HEK293 (cell line): Measurements from ENCODE around the gene TCEA2.

Experiments
- CTCF ChIA-PET: fragments of 350-600 bp; formaldehyde crosslinking; extraction: SDS; loops from one replicate; lab custom pipeline; 2021; ENCODE audit warnings: antibody characterized with exemption; lab: Yijun Ruan, JAX
- POLR2A ChIA-PET: fragments of 300-600 bp; formaldehyde crosslinking; extraction: SDS; loops from one replicate; lab custom pipeline; 2020; ENCODE audit warnings: antibody characterized with exemption, inconsistent platforms; lab: Yijun Ruan, JAX
- H3K27ac ChIP-seq: fragments of 200-500 bp; sonication (Bioruptor generic); 2 replicates; pipeline ENCODE4 v1.5.1; 2014; ENCODE audit warnings: low read depth, low read length, control low read depth, inconsistent platforms; ENCODE audit errors: extremely low read depth
- H3K36me3 ChIP-seq, 2 experiments: fragments of 200-500 bp in 1 of 2; sonication (Bioruptor generic) in 1 of 2; 1 replicate in 1 of 2; 2 replicates in 1 of 2; pipeline ENCODE4 v1.5.1; 2014 to 2017; ENCODE audit warnings: inconsistent platforms in 2 of 2, low read length in 2 of 2; ENCODE audit not compliant: control insufficient read depth in 2 of 2, insufficient read depth in 1 of 2
- H3K4me1 ChIP-seq: fragments of 200-500 bp; sonication (Bioruptor generic); 2 replicates; pipeline ENCODE4 v1.5.1; 2014; ENCODE audit warnings: mild to moderate bottlenecking, low read length, inconsistent platforms; ENCODE audit not compliant: control insufficient read depth, insufficient read depth
- H3K4me3 ChIP-seq: 2 replicates; pipeline ENCODE4 v1.5.1; 2011; ENCODE audit warnings: low read depth, mild to moderate bottlenecking, control low read depth, low read length, moderate library complexity
- H3K9me3 ChIP-seq: fragments of 200-500 bp; sonication (Bioruptor generic); 2 replicates; pipeline ENCODE4 v1.5.1; 2014; ENCODE audit warnings: low read depth, low read length, inconsistent platforms; ENCODE audit not compliant: control insufficient read depth, insufficient read depth
- GLIS1 ChIP-seq: fragments of 450-650 bp; formaldehyde crosslinking; IDR thresholded peaks from 2 replicates; pipeline ENCODE4 v1.5.1; 2016; ENCODE audit warnings: missing biosample characterization, missing genetic modification characterization
- TRIM28 ChIP-seq: IDR thresholded peaks from 2 replicates; pipeline ENCODE4 v1.6.1; 2011; ENCODE audit warnings: low read length, control low read depth, borderline replicate concordance
- ZFP37 ChIP-seq: fragments of 450-650 bp; formaldehyde crosslinking; IDR thresholded peaks from 2 replicates; pipeline ENCODE4 v1.5.1; 2016; ENCODE audit warnings: missing biosample characterization, missing genetic modification characterization
- ZNF600 ChIP-seq: fragments of 450-650 bp; formaldehyde crosslinking; IDR thresholded peaks from 2 replicates; pipeline ENCODE4 v1.5.1; 2016; ENCODE audit warnings: missing biosample characterization, missing genetic modification characterization
- ZNF624 ChIP-seq: fragments of 450-650 bp; formaldehyde crosslinking; IDR thresholded peaks from 2 replicates; pipeline ENCODE4 v1.5.1; 2017; ENCODE audit warnings: missing biosample characterization, missing genetic modification characterization
- ZSCAN23 ChIP-seq: fragments of 450-650 bp; formaldehyde crosslinking; IDR thresholded peaks from 2 replicates; pipeline ENCODE4 v1.5.1; 2016; ENCODE audit warnings: missing biosample characterization, missing genetic modification characterization
- TF ChIP-seq, protein P1 (sequence below): fragments of 450-650 bp; formaldehyde crosslinking; IDR thresholded peaks from 2 replicates; pipeline ENCODE4 v1.5.1; 2016; ENCODE audit warnings: missing biosample characterization, missing genetic modification characterization
- TF ChIP-seq, protein P2 (sequence below): fragments of 450-650 bp; formaldehyde crosslinking; IDR thresholded peaks from 2 replicates; pipeline ENCODE4 v1.5.1; 2016; ENCODE audit warnings: missing biosample characterization, missing genetic modification characterization
- TF ChIP-seq, protein P3 (sequence below): fragments of 450-650 bp; formaldehyde crosslinking; IDR thresholded peaks from 2 replicates; pipeline ENCODE4 v1.5.1; 2016; ENCODE audit warnings: missing biosample characterization, missing genetic modification characterization

TCEA2 gene

DNA sequence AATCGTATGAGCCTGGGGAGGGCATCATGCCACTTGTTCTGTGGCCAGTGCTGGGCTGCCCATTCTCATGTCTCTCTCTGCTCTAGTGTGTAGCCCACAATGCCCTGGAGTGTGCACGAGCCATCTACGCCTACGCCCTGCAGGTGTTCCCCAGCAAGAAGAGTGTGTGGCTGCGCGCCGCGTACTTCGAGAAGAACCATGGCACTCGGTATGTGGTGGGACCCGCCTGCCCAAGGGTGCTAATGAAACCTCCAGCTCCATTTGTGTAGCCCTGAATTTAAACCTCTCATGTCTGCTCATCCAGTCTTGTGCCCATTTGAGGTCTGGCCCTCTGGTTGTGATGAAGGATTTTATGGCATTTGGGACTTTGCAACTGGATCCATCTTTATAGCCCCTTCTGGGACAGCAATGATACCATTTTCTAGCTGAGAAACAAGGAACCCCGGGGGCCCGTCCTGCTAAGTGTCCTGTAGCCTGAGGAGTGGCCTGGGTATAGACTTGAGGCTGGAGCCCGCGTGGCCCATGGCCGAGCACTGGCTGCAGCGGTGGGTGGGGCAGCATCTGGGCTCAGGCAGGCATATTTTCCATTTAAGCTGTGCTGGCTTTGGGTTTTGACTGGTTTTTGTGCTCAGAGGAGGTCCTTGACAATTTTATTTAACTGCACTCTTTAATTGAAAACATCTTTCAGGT lies 40.2 kb upstream of the TCEA2 start:
- Histone ChIP-seq H3K4me1 (no peaks in the 10 kb centered on the region), H3K9me3 (no peaks in the 10 kb centered on the region), H3K4me3 (no peak overlapping the region), H3K27ac (no peak overlapping the region), H3K36me3 (peaks cover 10 to 92% of the 10 kb centered on the region in 2 experiments; a peak in 2 of 3 replicates)
- ChIA-PET CTCF (no interaction called here), POLR2A (no interaction called here)
- TF ChIP-seq TRIM28 (no peak), GLIS1 (tag by site-specific recombination) (0 out of 2 replicates have a peak, but pooled peaks have one; percentile 9)
- TF ChIP-seq, protein P1, sequence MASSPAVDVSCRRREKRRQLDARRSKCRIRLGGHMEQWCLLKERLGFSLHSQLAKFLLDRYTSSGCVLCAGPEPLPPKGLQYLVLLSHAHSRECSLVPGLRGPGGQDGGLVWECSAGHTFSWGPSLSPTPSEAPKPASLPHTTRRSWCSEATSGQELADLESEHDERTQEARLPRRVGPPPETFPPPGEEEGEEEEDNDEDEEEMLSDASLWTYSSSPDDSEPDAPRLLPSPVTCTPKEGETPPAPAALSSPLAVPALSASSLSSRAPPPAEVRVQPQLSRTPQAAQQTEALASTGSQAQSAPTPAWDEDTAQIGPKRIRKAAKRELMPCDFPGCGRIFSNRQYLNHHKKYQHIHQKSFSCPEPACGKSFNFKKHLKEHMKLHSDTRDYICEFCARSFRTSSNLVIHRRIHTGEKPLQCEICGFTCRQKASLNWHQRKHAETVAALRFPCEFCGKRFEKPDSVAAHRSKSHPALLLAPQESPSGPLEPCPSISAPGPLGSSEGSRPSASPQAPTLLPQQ (tag by site-specific recombination), result 0 out of 2 replicates have a peak, but pooled peaks have one; percentile 20

DNA sequence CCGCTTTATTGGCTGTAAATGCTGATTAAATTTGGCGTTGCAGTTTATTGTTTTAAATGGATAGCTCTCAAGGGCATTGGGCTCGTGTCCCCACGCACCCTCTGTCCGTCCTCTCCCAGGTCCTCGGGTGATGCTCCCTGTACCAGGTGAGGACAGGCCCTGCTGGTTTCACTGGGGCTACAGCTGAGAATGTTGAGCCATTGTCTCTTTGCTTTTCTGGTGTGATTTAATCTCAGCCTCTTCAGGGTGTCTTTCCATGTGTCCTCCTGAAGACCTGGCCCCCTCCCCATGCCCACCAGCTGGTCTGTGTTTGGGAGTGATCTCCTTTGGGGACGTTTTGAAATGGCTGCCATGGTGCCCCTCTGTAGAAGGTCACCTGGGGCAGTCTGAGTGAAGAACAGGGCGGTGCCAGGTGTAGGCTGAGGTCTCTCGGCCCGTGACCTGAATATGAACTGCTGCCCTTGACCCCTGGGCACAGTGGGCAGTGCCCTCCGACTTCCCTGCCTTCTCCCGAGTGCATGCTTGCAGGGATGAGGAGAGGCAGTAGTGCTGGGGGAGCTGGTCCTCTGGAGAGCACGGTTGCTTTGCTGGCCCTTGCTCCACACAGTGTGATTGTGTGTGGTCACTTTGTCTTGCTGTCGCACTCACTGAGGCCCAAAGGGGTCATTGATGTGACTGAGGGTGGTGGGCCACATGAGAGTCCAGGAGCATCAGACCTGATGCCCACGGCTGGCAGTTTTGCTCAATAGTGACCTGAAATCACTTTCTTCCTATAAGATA lies 39.4 kb upstream of the TCEA2 start:
- Histone ChIP-seq H3K4me1 (no peaks in the 10 kb centered on the region), H3K27ac (no peak overlapping the region)
- CTCF ChIA-PET, result no interaction called here
- no peak for TF ChIP-seq ZFP37
- TF ChIP-seq, protein P2, sequence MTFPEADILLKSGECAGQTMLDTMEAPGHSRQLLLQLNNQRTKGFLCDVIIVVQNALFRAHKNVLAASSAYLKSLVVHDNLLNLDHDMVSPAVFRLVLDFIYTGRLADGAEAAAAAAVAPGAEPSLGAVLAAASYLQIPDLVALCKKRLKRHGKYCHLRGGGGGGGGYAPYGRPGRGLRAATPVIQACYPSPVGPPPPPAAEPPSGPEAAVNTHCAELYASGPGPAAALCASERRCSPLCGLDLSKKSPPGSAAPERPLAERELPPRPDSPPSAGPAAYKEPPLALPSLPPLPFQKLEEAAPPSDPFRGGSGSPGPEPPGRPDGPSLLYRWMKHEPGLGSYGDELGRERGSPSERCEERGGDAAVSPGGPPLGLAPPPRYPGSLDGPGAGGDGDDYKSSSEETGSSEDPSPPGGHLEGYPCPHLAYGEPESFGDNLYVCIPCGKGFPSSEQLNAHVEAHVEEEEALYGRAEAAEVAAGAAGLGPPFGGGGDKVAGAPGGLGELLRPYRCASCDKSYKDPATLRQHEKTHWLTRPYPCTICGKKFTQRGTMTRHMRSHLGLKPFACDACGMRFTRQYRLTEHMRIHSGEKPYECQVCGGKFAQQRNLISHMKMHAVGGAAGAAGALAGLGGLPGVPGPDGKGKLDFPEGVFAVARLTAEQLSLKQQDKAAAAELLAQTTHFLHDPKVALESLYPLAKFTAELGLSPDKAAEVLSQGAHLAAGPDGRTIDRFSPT (tag by site-specific recombination), result peak; percentile 37; the same call in 1 of the 2 replicates
- TF ChIP-seq ZSCAN23 (tag by site-specific recombination), result no peak
- TF ChIP-seq ZNF624, result no peak
- TF ChIP-seq, all 188 proteins: peak for 1
- peaks cover 5 to 93% of the 10 kb centered on the region in 2 experiments; a peak in 2 of 3 replicates for H3K36me3 ChIP-seq
- H3K9me3 ChIP-seq, result no peaks in the 10 kb centered on the region
- POLR2A ChIA-PET, result no interaction called here
- no peak overlapping the region for H3K4me3 ChIP-seq

DNA sequence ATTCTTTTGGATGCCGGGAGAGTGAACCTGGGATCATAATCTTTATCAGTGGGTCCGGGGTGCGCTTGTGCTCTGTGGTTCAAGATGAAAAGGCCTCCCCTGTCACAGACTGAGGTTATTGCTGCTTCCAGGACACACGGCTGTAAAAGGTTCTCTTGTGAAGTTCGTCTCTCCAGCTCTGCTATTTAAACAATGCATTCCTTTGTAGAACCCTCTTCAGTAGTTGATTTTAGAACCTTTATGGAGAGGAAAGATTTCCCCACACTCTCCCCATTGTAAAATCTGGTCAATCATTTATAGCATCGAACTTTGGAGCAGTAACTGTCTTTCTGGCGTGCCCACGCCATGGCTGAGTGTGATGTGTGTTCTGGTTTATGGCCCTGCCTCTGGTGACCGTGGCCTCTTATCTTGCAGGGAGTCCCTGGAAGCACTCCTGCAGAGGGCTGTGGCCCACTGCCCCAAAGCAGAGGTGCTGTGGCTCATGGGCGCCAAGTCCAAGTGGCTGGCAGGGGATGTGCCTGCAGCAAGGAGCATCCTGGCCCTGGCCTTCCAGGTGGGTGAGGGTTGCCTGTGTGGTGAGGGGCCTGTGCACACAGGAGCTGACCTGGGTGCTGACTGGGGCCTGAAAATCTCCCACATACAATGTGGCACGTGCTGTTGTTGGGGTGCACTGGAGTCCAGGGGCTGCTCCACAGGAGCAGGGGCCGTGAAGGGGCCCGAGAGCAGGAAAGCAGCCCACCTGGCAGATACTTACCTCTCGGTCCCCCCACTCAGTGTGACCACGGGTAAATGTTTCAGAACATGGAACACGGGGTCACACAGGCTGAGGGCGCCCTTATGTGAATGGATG lies 38.6 kb upstream of the TCEA2 start:
- CTCF ChIA-PET, result interaction anchor here (0.7 kb wide), 1 partner anchor 14 kb away, joined by 4 read pairs; no protein-coding TSS in a partner anchor
- H3K36me3 ChIP-seq, result peaks cover 0 to 93% of the 10 kb centered on the region in 2 experiments; a peak in 2 of 3 replicates

More for the DNA sequence above, 38.6 kb upstream of the TCEA2 start:
- H3K4me3 ChIP-seq, result no peak overlapping the region
- TF ChIP-seq ZNF600 (tag by site-specific recombination), result no peak
- TF ChIP-seq, protein P3, sequence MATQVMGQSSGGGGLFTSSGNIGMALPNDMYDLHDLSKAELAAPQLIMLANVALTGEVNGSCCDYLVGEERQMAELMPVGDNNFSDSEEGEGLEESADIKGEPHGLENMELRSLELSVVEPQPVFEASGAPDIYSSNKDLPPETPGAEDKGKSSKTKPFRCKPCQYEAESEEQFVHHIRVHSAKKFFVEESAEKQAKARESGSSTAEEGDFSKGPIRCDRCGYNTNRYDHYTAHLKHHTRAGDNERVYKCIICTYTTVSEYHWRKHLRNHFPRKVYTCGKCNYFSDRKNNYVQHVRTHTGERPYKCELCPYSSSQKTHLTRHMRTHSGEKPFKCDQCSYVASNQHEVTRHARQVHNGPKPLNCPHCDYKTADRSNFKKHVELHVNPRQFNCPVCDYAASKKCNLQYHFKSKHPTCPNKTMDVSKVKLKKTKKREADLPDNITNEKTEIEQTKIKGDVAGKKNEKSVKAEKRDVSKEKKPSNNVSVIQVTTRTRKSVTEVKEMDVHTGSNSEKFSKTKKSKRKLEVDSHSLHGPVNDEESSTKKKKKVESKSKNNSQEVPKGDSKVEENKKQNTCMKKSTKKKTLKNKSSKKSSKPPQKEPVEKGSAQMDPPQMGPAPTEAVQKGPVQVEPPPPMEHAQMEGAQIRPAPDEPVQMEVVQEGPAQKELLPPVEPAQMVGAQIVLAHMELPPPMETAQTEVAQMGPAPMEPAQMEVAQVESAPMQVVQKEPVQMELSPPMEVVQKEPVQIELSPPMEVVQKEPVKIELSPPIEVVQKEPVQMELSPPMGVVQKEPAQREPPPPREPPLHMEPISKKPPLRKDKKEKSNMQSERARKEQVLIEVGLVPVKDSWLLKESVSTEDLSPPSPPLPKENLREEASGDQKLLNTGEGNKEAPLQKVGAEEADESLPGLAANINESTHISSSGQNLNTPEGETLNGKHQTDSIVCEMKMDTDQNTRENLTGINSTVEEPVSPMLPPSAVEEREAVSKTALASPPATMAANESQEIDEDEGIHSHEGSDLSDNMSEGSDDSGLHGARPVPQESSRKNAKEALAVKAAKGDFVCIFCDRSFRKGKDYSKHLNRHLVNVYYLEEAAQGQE (tag by site-specific recombination), result peak; percentile 54; the same call in 1 of the 2 replicates
- H3K27ac ChIP-seq, result no peak overlapping the region
- no peaks in the 10 kb centered on the region for H3K9me3 ChIP-seq
- no peaks in the 10 kb centered on the region for H3K4me1 ChIP-seq
- POLR2A ChIA-PET, result no interaction called here
